Keratinocyte (primary cell): ENCODE data around the gene ITPR1. TPM values are rescaled to one million over a fixed set of nuclear protein-coding genes. Genes with fewer than 3 reads are reported as not detected.

Experiments
- DNase-seq: peaks from one replicate; pipeline ENCODE4 v3.0.0-alpha.2; 2011; ENCODE audit warnings: low read depth, missing footprints, low spot score
- FAIRE-seq: peaks from 2 replicates; lab custom pipeline; 2011; peaks lifted over from hg19 to GRCh38; lab: Jason Lieb, UNC
- H2AFZ ChIP-seq: 2 replicates; pipeline ENCODE4 v1.6.0; 2012; ENCODE audit warnings: low read length, control low read depth, inconsistent platforms; ENCODE audit not compliant: control insufficient read depth
- H3K27ac ChIP-seq: 2 replicates; pipeline ENCODE4 v1.5.1; 2011; ENCODE audit warnings: low read length; ENCODE audit not compliant: control insufficient read depth, insufficient read depth
- H3K27me3 ChIP-seq: 3 replicates; pipeline ENCODE4 v1.6.0; 2011; ENCODE audit warnings: low read length; ENCODE audit not compliant: control insufficient read depth, insufficient read depth; ENCODE audit errors: extremely low read depth
- H3K36me3 ChIP-seq, 2 experiments: 2 replicates in 1 of 2; 3 replicates in 1 of 2; pipeline ENCODE4 v1.5.1; 2011; ENCODE audit warnings: low read length in 2 of 2, mild to moderate bottlenecking in 1 of 2; ENCODE audit not compliant: control insufficient read depth in 2 of 2, insufficient read depth in 2 of 2; ENCODE audit errors: extremely low read depth in 1 of 2
- H3K4me1 ChIP-seq: 3 replicates; pipeline ENCODE4 v1.5.1; 2011; ENCODE audit warnings: low read length; ENCODE audit not compliant: control insufficient read depth, insufficient read depth; ENCODE audit errors: extremely low read depth
- H3K4me2 ChIP-seq: 3 replicates; pipeline ENCODE4 v1.6.0; 2011; ENCODE audit warnings: low read depth, low read length; ENCODE audit not compliant: control insufficient read depth, insufficient read depth; ENCODE audit errors: extremely low read depth
- H3K4me3 ChIP-seq, 3 experiments: fragments of 200-600 bp in 1 of 3; sonication (generic) in 1 of 3; 2 replicates in 2 of 3; 3 replicates in 1 of 3; pipeline ENCODE4 v1.5.1; 2011 to 2016; ENCODE audit warnings: low read length in 3 of 3, mild to moderate bottlenecking in 3 of 3, control low read depth in 2 of 3, inconsistent platforms in 1 of 3, low read depth in 1 of 3, mixed read lengths in 1 of 3, mixed run types in 1 of 3, moderate library complexity in 1 of 3; ENCODE audit not compliant: control insufficient read depth in 2 of 3, insufficient read depth in 2 of 3; ENCODE audit errors: extremely low read depth in 1 of 3
- H3K79me2 ChIP-seq: 2 replicates; pipeline ENCODE4 v1.6.0; 2012; ENCODE audit warnings: low read length; ENCODE audit not compliant: control insufficient read depth, insufficient read depth
- H3K9ac ChIP-seq: 3 replicates; pipeline ENCODE4 v1.6.0; 2011; ENCODE audit warnings: low read length; ENCODE audit not compliant: control insufficient read depth, insufficient read depth; ENCODE audit errors: extremely low read depth
- H3K9me1 ChIP-seq: 3 replicates; pipeline ENCODE4 v1.6.0; 2011; ENCODE audit warnings: low read length; ENCODE audit not compliant: control insufficient read depth, insufficient read depth; ENCODE audit errors: extremely low read depth
- H3K9me3 ChIP-seq: 2 replicates; pipeline ENCODE4 v1.5.1; 2012; ENCODE audit warnings: low read depth, low read length; ENCODE audit not compliant: control insufficient read depth
- H4K20me1 ChIP-seq: 3 replicates; pipeline ENCODE4 v1.6.0; 2011; ENCODE audit warnings: low read length; ENCODE audit not compliant: control insufficient read depth, insufficient read depth; ENCODE audit errors: extremely low read depth
- CTCF ChIP-seq, 3 experiments: IDR thresholded peaks in 1 of 3; conservative IDR thresholded peaks in 1 of 3; optimal IDR thresholded peaks in 1 of 3; 2 replicates in 2 of 3; 3 replicates in 1 of 3; pipeline versions ENCODE3 to v1.5.1; 2011; ENCODE audit warnings: low read length in 3 of 3, mild to moderate bottlenecking in 3 of 3, moderate library complexity in 2 of 3, control low read depth in 1 of 3, inconsistent platforms in 1 of 3; ENCODE audit not compliant: insufficient read depth in 2 of 3; ENCODE audit errors: extremely low read depth in 1 of 3
- EZH2 ChIP-seq: IDR thresholded peaks from one replicate; pipeline ENCODE4 v1.6.1; 2012; ENCODE audit warnings: inconsistent platforms, mild to moderate bottlenecking, low read length, moderate library complexity
- dilution Hi-C: fragments of 300-500 bp; cut with MboI; formaldehyde crosslinking; loops from one replicate; pipeline ENCODE4 v1.7.0; 2020; ENCODE audit warnings: low sequenced_read_pairs; ENCODE audit not compliant: extremely low pct_ligation_motif_present
- polyA plus RNA-seq, 5 experiments: library from polyadenylated mRNA; depleted of rRNA in 3 of 5; stranded (reverse) in 3 of 5; stranded (forward) in 1 of 5; unstranded in 1 of 5; fragments of >200 nt; gene quantifications; 1 replicate in 1 of 5; 2 replicates in 3 of 5; 3 replicates in 1 of 5; pipeline versions ENCODE4 v1.2.1 to v1.2.3, GENCODE V29; 2011 to 2012; ENCODE audit warnings: missing spikeins in 2 of 5, low read depth in 1 of 5, low replicate concordance in 1 of 5

Gene ITPR1
- polyA plus RNA-seq, 1 donor (not counting 4 experiments of a cell fraction or from before 2014, with no cell fraction given) = 3.5 TPM

- no peak for FAIRE-seq
- dilution Hi-C loops = no loop called here
Observed at GRCh38 chr3:4536260-4536659, 43.1 kb downstream of the ITPR1 start.

GRCh38 chr3:4540267-4540666, 47.1 kb downstream of the ITPR1 start:
- Histone ChIP-seq H3K27ac (no peak overlapping the region), H3K4me3 (no peak overlapping the region), H3K79me2 (no peaks in the 10 kb centered on the region), H3K36me3 (no peaks in the 10 kb centered on the region), H3K27me3 (no peaks in the 10 kb centered on the region), H3K9me1 (no peaks in the 10 kb centered on the region), H2AFZ (no peak overlapping the region), H4K20me1 (no peaks in the 10 kb centered on the region), H3K4me1 (no peaks in the 10 kb centered on the region), H3K9me3 (no peaks in the 10 kb centered on the region), H3K9ac (no peak overlapping the region), H3K4me2 (no peak overlapping the region)
- no peak for FAIRE-seq
- TF ChIP-seq EZH2 = no peak
- dilution Hi-C loops = no loop called here
- no peak for DNase-seq

More at GRCh38 chr3:4536260-4536659, 43.1 kb downstream of the ITPR1 start:
- no peak overlapping the region for H3K4me2 ChIP-seq
- no peaks in the 10 kb centered on the region for H3K36me3 ChIP-seq
- no peaks in the 10 kb centered on the region for H3K79me2 ChIP-seq
- no peaks in the 10 kb centered on the region for H3K9me1 ChIP-seq
- no peak for DNase-seq
- no peak overlapping the region for H3K4me3 ChIP-seq
- no peak overlapping the region for H3K27ac ChIP-seq
- no peak overlapping the region for H3K9ac ChIP-seq
- H4K20me1 ChIP-seq = no peaks in the 10 kb centered on the region
- H3K4me1 ChIP-seq = no peaks in the 10 kb centered on the region
- H3K9me3 ChIP-seq = no peaks in the 10 kb centered on the region
- H3K27me3 ChIP-seq = no peaks in the 10 kb centered on the region
- H2AFZ ChIP-seq = no peak overlapping the region
- no peak for TF ChIP-seq EZH2
- TF ChIP-seq CTCF (optimal IDR thresholded peaks at IDR 0.05 in 1 of 3, IDR thresholded peaks at IDR 0.05 in 1 of 3, conservative IDR thresholded peaks at IDR 0.05 in 1 of 3; ENCODE audit: extremely low read depth in 1 of 3, insufficient read depth in 2 of 3, low read length in 3 of 3) = no peak

- FAIRE-seq = no peak
- Histone ChIP-seq H3K9ac (no peak overlapping the region), H2AFZ (no peak overlapping the region), H3K4me3 (no peak overlapping the region), H3K4me2 (no peak overlapping the region), H3K4me1 (no peaks in the 10 kb centered on the region), H3K79me2 (no peaks in the 10 kb centered on the region), H3K36me3 (no peaks in the 10 kb centered on the region), H3K9me1 (no peaks in the 10 kb centered on the region), H4K20me1 (no peaks in the 10 kb centered on the region), H3K9me3 (no peaks in the 10 kb centered on the region), H3K27ac (no peak overlapping the region), H3K27me3 (no peaks in the 10 kb centered on the region)
- TF ChIP-seq EZH2 (no peak), CTCF (optimal IDR thresholded peaks at IDR 0.05 in 1 of 3, IDR thresholded peaks at IDR 0.05 in 1 of 3, conservative IDR thresholded peaks at IDR 0.05 in 1 of 3; ENCODE audit: extremely low read depth in 1 of 3, insufficient read depth in 2 of 3, low read length in 3 of 3) (no peak)
- DNase-seq = no peak
- dilution Hi-C loops = no loop called here
Observed at GRCh38 chr3:4543110-4543509, 50.0 kb downstream of the ITPR1 start.
